Measurements from ENCODE around the gene TPGS1.

The TPGS1 gene, protein sequence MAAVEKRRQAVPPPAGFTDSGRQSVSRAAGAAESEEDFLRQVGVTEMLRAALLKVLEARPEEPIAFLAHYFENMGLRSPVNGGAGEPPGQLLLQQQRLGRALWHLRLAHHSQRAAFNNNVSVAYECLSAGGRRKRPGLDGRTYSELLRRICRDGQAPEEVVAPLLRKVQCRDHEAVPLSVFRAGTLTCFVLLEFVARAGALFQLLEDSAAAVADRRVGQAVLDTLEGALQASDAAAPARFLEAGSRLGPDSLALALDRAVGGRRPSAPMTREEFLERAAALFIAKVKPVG

DNA sequence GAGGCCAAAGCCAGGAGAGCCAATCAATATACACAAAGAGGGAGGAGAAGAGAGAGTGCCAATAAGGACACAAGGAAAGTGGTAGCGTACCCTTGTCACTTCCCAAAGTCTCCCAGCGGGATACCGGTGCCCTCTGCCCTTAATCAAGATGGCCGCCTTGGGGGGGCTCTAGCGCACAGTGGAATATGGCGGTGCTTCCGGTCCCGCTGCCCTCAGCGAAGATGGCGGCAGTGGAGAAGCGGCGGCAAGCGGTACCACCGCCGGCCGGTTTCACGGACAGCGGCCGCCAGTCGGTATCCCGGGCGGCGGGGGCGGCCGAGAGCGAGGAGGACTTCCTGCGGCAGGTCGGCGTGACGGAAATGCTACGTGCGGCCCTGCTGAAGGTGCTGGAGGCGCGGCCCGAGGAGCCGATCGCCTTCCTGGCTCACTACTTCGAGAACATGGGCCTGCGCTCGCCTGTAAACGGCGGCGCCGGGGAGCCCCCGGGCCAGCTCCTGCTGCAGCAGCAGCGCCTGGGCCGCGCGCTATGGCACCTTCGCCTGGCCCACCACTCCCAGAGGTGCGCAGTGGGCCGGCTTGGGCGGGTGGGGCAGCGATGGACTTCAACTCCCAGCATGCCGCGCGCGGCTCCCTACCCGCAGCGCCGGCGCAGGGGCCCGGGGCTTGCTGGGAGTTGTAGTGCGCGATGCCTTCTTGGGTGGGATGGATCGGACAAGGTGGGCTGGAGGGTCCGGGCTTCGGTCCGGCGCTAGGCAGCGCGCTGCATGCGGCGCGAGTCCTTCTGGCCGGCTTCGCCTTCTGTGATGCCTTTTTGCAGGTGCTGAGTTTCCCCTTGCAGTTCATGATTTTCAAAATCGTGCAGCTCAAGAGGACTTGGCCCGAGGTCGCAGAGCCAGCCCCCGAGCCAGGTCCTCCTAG, at the start of gene TPGS1:
TPGS1 (plus strand) TSS at position 212 of the 918 bp plus-strand sequence; CDS start at position 222, 10 bp downstream.
- DNase-seq = peak; percentile 66 to 88

DNA sequence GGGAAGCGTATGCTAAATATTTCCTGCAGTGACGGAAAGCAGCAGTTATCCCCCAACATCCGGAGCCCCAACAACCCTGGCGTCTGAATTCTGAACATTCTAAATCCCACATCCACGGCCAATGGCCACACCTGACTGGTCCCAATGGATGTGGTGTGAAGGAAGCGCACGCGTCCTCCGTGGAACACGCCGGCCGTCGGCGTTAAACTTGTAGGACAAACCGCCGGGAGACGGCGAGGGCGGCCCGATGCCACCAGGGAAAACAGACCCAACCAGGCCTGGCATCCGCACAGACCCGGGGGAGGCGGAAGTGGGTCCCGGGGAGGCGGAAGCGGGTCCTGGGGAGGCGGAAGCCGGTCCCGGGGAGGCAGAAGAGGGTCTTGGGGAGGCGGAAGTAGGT, 49.7 kb upstream of the TPGS1 start:
- DNase-seq = no peak

DNA sequence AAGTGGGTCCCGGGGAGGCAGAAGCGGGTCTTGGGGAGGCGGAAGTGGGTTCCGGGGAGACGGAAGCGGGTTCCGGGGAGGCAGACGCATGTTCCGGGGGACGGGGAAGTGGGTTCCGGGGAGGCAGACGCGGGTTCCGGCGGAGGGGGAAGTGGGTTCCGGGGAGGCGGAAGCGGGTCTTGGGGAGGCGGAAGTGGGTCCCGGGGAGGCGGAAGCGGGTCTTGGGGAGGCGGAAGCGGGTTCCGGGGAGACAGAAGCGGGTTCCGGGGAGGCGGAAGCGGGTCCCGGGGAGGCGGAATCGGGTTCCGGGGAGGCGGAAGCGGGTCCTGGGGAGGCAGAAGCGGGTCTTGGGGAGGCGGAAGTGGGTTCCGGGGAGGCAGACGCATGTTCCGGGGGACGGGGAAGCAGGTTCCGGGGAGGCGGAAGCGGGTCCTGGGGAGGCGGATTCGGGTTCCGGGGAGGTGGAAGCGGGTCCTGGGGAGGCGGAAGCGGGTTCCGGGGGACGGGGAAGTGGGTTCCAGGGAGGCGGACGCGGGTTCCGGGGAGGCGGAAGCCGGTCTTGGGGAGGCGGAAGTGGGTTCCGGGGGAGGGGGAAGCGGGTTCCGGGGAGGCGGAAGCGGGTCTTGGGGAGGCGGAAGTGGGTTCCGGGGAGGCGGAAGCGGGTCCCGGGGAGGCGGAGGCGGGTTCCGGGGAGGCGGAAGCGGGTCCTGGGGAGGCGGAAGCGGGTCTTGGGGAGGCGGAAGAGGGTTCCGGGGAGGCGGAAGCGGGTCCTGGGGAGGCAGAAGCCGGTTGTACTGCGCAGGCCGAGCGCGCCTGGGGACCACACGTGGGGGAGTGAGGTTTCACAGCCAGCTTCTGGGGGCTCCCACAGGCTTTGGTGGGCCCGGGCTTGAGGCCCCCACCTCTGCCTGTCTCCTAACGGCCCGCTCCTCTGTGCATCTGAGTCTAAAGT, 48.9 kb upstream of the TPGS1 start:
- DNase-seq = no peak

DNA sequence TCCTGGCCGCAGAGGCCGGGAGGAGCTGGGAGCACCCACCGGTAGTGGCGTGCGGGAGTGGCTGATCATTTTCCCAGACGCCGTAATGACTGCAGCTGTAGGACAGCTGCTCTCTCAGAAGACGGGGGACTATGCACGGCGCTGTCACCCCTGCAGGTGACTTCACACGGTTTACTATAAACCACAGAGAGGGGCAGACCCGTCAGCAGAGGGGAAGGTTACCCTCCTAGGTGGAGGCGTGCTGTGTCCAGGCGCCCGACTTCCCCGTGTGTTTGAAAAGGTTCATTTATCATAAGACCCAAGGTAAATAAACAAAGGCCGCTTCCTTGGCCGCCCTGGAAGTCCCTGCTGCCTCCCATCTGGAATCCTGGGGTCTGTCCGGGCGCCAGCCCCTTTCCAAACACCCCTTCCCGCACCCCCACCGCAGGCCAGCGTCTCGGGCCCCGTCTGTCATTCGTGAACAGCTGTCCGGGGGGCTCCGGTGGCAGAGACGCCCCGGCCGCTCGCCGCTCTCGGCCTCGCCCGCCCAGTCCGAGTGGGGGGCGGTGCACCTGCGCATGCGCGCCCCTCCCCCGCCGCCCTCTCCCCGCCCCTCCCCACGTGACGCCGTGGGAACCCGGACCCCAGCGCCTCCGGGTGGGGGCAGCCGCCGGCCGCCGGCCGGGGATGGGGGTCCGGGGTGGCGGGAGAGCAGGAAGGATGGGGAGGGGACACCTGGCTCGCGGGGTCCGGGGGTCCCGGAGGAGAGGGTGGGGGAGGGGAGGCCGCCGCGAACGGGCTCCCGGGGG, 47.4 kb upstream of the TPGS1 start:
- peak in 1 of 2 experiments; percentile 58 for DNase-seq

DNA sequence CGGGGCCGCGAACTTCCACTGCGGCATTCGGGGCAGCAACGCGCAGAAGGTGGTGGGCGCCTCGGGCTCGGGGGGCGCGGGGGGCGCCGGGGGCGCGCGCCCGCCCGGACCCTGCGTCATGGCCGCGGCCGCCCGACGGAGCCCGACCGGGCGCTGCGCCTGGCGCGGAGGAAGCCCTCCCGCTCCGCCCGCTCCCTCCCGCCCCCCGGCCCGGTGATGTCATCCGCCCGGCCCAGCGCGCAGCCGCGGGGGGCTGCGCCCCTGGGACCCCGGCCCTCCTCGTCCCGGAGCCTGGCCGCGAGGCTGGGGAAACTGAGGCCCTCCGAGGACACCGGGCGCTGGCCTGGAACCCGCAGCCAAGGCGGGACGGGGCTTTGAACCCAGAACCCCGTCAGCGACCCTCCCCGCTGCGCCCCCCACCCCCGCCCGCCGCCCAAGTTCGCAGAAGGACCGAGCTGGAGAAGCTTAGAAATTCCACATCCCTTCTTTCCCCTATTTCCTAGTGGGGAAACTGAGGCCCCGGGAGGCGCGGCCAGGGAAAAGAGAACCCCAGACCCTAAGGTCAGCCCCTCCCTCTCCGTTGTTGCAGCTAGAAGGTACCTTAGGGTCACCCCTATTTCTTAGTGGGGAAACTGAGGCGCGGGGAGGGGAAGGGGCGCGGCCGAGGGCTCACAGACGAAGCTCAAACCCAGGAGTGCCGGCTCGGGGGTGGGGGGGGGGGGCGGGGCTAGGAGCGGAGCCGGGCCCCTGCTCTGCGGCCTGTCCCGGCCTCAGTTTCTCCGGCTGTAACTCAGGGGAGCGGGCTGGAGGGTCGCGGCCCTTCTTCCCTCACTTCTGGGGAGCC, 46.2 kb upstream of the TPGS1 start, which contains the start of gene SHC2:
SHC2 (minus strand) TSS at position 157 of the 844 bp plus-strand sequence; CDS start at position 120, 37 bp downstream.
- DNase-seq = no peak

DNA sequence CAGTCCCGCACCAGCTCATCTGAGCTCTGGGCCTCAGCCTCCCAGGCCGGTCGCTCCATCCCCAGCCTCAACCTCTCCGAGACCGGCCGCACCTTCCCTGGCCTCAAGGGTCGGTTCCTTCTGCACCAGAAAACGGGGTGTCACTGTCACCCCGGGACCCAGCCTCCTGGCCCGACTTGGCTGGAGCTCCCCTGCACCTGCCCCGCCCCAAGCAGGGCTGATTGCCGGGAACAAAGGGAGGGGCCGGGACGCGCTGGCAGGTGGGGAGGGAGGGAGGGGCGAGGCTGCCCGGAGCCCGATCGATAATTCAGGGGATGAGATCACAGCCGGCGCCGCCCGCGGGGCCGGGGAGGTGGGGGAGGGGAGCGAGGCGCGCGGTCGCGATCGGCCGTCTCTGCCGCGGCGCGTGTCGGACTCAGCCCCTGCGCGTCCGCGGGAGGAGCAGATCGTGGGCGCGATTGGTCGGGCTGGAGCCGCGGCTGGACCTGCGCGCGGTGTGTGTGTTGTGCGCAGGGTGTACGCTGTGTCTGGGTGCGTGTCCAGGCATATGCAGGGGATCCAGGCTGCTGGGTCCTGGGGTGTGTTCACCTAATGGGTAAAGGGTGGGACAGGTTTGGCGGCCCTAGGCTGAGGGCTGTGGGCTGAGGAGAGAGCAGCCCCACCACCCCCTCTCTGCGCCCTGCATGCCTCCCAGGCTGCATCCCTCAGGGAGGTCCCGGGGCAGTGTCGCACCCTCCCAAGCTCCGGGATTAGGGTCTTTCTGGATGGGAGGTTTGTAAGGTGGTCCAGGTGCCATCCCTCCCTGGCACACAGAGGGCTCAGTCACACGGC, 45.4 kb upstream of the TPGS1 start:
- peak; percentile 38 to 51 for DNase-seq

DNA sequence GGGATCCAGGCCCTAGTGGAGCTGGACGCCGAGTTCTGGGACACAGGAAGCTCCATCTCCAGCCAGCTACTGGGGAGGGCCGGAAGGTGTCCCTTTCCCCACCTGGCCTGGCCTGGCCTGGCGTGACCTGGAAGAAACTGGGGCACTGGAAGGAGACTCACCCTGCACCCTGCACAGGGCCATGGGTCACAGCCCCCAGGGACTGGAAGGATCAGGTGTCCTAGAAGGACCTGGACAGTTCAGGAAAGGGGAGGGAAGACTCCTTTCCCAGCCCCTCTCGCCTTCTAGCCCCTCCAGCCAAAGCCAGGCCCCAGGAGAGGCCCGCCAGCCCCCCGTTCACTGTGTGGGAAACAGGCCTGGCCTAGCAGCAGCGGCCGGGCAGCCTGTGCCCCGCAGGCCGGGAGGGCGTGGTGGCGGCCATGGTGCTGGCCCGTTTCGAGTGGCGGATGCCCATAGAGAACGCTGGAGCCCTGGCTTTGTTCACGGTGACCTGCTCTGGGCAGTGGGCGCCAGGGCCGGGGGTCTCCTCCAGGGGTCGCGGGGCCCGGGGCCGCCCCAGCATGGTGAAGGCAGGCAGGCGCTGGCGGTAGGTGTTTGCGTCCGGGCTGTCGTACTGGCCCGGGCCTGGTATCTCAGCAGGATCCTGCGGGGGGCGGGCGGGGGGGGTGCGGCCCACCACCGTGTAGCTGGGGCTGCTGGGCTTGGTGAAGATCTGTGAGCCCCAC, 43.7 kb upstream of the TPGS1 start:
- no peak for DNase-seq

DNA sequence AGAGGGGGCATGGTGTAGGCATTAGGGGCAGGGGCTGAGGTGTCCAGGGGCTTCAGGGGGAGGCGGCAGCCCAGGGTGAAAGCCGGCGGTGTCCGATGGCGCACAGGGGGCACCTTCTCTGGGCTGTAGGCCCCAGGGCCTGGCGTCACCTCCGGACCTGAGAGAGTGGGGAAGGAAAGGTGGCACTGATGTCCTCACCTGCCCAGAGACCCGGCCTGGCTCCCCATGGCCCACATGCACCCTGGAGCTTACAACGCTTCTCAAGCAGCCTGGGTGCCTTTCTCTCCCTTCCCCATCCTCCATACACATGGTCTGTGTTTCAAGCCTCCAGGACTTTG, 43.1 kb upstream of the TPGS1 start:
- DNase-seq = no peak

DNA sequence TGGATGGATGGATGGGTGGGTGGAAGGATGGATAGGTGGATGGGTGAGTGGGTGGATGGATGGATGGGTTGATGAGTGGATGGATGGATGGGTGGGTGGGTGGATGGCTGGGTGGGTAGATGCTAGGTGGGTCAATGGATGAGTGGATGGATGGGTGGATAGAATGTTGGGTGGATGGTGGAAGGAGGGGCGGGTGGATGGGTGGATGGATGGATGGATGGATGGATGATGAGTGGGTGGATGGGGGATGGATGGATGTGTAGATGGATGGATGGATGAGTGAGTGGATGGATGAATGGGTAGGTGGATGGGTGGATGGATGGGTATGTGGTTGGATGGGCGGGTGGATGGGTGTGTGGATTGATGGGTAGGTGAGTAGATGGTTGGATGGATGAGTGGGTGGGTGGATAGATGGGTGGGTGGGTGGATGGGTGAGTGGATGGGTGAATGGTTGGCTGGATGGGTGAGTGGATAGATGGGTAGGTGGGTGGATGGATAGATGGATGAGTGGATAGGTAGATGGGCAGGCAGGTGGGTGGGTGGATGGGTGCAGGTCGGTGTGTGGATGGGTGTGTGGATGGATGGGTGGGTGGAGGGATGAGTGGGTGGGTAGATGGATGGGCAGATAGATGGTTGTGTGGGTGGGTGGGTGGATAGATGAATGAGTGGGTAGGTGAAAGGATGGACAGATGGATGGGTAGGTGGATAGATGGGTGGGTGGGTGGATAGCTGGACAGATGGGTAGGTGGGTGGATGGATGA, 42.1 kb upstream of the TPGS1 start:
- DNase-seq = no peak

DNA sequence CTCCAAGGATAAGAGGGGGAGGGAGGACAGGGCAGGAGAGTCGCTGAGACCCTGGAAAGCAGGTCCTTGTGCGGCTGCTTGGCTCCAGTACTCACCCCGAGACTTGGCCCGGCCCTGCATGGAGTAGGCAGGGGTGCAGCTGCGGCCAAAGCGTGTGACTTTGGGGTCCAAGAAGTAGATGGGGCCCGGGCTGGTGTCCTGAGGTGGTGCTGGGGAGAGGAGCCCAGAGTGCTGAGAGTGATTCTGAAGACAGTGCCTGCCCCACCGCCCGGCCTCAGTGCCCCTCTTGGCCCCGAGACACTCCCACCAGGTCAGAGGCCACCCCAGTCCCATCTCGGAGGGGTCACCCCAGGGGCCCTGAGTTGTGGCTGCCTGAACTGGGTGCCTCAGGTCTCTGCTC, 39.7 kb upstream of the TPGS1 start:
- DNase-seq = no peak

DNA sequence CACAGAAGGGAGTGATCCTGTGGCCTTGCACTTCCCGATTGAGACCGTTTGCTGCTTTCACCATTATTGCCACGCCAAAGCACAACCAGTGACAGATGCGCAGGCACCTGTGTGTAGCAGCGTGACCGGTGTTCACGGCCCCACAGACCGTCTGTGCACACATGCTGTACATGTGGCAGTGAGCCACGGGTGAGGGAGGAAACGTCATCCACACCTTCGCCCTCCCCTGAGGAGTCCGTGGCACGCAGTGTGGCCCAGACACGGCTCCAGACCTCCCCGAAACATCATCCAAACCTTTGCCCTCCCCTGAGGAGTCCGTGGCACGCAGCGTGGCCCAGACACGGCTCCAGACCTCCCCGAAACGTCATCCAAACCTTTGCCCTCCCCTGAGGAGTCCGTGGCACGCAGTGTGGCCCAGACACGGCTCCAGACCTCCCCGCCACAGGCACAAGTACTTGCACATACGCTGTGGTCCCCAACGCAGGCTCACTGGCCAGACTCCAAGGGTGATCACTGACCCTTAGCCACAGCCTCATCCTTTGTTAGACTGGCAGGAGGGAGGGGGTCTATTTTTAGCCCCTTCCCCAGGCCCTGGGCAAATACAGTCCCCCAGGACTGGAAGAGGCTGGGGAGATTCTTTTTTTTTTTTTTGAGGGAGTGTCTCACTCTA, 38.6 kb upstream of the TPGS1 start:
- no peak for DNase-seq

DNA sequence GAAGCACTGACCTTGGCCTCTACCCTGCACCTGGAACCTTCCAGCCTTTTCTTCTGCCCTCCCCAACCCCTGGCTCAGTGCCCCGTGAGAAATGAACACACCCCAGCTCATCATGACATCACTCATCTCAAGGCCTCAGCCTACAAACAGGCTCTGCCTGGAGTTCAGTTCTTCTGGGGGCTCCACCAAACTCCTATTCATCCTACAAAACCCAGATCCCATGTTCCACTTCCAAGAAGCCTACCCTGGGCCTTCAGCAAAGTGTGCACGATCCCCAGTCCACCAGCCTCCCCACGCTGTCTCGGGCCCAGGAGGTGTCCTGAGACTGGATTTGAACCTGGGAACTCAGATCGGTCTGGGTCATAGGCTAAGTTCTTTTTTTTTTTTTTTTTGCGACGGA, 37.5 kb upstream of the TPGS1 start:
- no peak for DNase-seq

DNA sequence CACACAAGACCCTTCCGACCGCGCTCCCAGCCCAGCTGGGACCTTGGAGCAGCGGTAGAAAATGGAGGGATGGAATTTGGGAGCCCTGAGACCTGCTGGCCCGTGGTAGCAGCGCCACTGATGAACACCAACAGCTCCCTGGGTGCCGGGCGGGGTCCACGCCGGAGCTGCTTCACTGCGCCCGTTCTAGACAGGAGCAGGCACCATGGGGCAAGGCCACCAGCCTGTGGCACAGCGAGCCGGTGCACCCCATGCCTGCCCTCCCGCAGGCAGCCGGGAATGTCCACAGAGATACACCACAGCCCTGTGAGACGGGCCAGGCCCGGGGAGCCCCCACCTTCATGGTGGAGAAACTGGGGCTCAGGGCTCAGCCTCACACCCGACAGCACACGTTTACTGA, 36.6 kb upstream of the TPGS1 start:
- no peak for DNase-seq

DNA sequence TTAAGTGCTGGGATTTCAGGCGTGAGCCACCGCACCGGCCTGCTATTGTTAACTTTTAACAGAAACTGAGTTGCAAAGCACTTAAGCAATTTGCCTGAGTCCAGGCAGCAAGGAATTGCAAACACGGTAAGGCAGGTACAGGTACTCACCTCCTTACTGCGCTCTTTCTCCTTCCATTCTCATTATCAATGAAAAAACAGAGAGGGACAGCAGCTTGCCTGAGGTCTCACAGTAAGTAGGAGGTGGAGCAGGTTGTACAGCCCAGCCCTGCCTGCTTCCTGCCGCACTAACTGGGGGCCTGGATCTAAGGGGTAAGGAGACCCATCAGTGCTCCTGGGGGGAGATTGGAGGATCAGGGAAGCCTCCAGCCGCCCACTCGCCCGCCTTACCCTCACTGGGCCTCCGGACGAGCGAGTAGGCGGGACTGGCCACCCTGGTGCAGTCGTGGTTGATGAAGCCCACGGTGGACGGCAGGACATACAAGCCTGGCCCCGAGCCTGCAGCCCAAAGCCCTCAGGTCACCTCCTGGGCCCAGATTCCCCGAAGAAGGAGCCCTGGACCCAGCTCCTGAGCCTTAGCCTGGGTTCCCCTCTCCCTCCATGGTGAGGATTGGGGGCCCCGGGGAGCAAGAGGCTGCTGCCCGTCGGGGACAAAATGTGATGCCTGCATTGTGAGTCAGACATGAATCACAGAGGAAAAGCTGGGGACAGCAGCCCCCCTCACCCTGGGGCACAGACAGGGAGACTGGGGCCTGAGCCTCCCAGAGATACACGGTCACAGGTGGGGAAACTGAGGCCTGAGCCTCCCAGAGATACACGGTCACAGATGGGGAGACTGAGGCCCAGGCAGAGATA, 35.1 kb upstream of the TPGS1 start:
- no peak for DNase-seq

DNA sequence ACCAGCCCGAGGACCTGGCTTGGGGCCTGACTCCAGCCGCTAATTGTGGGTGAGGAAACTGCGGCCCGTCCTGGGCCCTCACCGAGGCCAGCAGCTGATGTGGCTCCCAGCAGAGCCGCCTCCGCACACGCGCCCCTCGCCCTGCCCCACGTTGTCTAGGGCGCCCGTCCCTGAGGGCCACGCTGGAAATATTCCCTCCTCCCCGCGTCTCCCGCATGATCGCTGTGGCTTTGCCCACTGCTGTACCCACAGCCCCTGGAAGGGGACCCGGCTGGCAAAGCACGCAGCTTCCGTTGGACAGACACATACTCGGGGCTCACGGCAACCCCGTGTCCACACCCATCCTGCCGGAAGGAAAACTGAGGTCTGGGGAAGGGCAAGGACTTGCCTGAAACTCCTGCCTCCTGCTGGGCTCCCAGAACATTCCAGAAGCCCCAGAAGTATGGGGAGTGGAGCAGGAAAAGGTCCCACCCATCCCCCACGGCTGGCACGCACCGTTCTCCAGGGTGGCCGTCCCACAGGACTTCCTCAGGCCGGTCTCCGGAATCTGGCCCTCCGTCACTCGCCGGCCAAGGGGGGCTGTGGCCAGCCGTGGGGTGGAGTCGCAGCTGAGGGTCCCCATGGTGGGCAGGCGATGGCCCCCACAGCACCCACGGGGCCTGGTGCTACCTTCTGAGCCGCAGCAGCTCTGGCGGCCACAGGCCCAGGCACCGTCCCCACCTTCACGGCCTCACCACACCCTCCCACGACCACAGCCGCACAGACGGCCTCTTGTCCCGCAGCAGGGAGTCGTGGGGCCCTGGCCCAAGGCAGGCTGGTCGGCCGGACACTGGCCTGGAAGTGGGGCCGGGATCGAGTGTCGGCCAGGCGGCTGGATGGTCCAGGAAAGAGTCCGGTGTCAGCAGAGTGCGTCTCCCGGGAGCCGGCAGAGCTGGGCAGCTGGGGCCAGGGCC, 32.9 kb upstream of the TPGS1 start:
- no peak for DNase-seq

DNA sequence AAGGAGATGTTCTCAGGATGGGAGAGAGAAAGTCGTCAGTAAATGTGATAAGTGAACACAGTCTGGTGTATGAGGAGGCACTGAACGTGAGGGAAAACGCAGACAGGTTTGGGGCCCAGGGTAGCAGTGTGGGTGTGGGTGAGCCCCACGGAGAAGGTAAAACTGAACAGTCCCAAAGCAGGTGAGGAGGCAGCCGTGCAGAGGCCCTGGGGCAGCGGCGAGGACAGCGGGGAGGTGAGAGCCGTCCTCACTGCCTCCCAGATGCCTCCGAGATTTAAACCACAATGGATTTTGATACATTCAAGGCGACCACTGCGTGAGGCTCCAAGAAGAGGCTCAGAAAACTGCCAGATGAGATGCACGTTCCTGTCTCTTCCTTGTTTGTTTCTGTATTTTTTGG, 31.9 kb upstream of the TPGS1 start:
- no peak for DNase-seq
